IMR-90 (cell line): ENCODE measurements around the gene CCR3. TPM values are rescaled to one million over a fixed set of nuclear protein-coding genes. Genes with fewer than 3 reads are reported as not detected.

Experiments
- ATAC-seq: fragments of 200-7000 bp; cut with Tn5 transposase; 2 replicates; pipeline ENCODE4 v1.9.1; 2020; ENCODE audit warnings: low read depth, mild to moderate bottlenecking, moderate library complexity
- BruUV-seq: library from RNA; stranded (reverse); fragments of 400-500 nt; replicated peaks from 2 replicates; lab custom pipeline; 2021; lab: Mats Ljungman, UMichigan
- CTCF ChIA-PET: fragments of 300-600 bp; formaldehyde crosslinking; extraction: SDS; loops from one replicate; lab custom pipeline; 2021; ENCODE audit warnings: antibody characterized with exemption; lab: Yijun Ruan, JAX
- POLR2A ChIA-PET: fragments of 300-600 bp; sonication (Branson Sonifier 250); formaldehyde crosslinking; loops from one replicate; lab custom pipeline; 2022; ENCODE audit warnings: antibody characterized with exemption; ENCODE audit not compliant: unreplicated experiment; lab: Charles Lee
- DNase-seq: peaks from one replicate; pipeline ENCODE4 v3.0.0; 2013
- H2AFZ ChIP-seq: replicated peaks from 2 replicates; pipeline ENCODE3; 2013; ENCODE audit warnings: low read length, mild to moderate bottlenecking; ENCODE audit not compliant: poor library complexity
- H2AK5ac ChIP-seq: 2 replicates; pipeline ENCODE4 v1.6.1; 2013; ENCODE audit warnings: low read depth, low read length, inconsistent platforms
- H2AK9ac ChIP-seq: replicated peaks from 2 replicates; pipeline ENCODE3; 2013; ENCODE audit warnings: mild to moderate bottlenecking, low read depth, low read length, moderate library complexity; ENCODE audit not compliant: poor library complexity
- H2BK120ac ChIP-seq: 2 replicates; pipeline ENCODE4 v1.6.1; 2013; ENCODE audit warnings: low read depth, low read length, inconsistent platforms
- H2BK15ac ChIP-seq: 3 replicates; pipeline ENCODE4 v1.6.1; 2013; ENCODE audit warnings: low read depth, low read length, inconsistent platforms
- H2BK20ac ChIP-seq: 2 replicates; pipeline ENCODE4 v1.6.1; 2013; ENCODE audit warnings: low read depth, mild to moderate bottlenecking, inconsistent platforms, low read length, moderate library complexity
- H2BK5ac ChIP-seq: 2 replicates; pipeline ENCODE4 v1.6.1; 2013; ENCODE audit warnings: mild to moderate bottlenecking, low read depth, low read length, inconsistent platforms; ENCODE audit not compliant: poor library complexity, severe bottlenecking
- H3K14ac ChIP-seq: replicated peaks from 2 replicates; pipeline ENCODE4 v1.6.1; 2013; ENCODE audit warnings: low read depth, low read length, inconsistent platforms
- H3K18ac ChIP-seq: 2 replicates; pipeline ENCODE4 v1.6.1; 2013; ENCODE audit warnings: low read depth, low read length, control low read depth
- H3K23ac ChIP-seq: 2 replicates; pipeline ENCODE4 v1.6.1; 2013; ENCODE audit warnings: low read depth, low read length, inconsistent platforms
- H3K27ac ChIP-seq: 2 replicates; pipeline ENCODE4 v1.5.1; 2013; ENCODE audit warnings: mild to moderate bottlenecking, control low read depth, low read length; ENCODE audit not compliant: insufficient read depth
- H3K27me3 ChIP-seq: 2 replicates; pipeline ENCODE4 v1.6.1; 2013; ENCODE audit warnings: low read length; ENCODE audit not compliant: control insufficient read depth, insufficient read depth
- H3K36me3 ChIP-seq: 2 replicates; pipeline ENCODE4 v1.6.1; 2013; ENCODE audit warnings: low read length, mixed read lengths; ENCODE audit not compliant: control insufficient read depth, insufficient read depth
- H3K4ac ChIP-seq: 2 replicates; pipeline ENCODE4 v1.6.1; 2013; ENCODE audit warnings: low read depth, low read length, inconsistent platforms
- H3K4me1 ChIP-seq: 2 replicates; pipeline ENCODE4 v1.6.1; 2013; ENCODE audit warnings: low read length, mixed read lengths; ENCODE audit not compliant: control insufficient read depth, insufficient read depth
- H3K4me2 ChIP-seq: 2 replicates; pipeline ENCODE4 v1.6.1; 2013; ENCODE audit warnings: low read depth, mild to moderate bottlenecking, control low read depth, low read length, moderate library complexity
- H3K4me3 ChIP-seq: 2 replicates; pipeline ENCODE4 v1.5.1; 2013; ENCODE audit warnings: low read depth, mild to moderate bottlenecking, control low read depth, low read length, moderate library complexity; ENCODE audit not compliant: insufficient read depth
- H3K56ac ChIP-seq: 2 replicates; pipeline ENCODE4 v1.6.1; 2013; ENCODE audit warnings: low read length, inconsistent platforms; ENCODE audit not compliant: insufficient read depth; ENCODE audit errors: extremely low read depth
- H3K79me1 ChIP-seq, 2 experiments: 2 replicates each; pipeline ENCODE4 v1.6.1; 2013; ENCODE audit warnings: low read length in 2 of 2, inconsistent platforms in 1 of 2, low read depth in 1 of 2
- H3K9ac ChIP-seq: 2 replicates; pipeline ENCODE4 v1.6.1; 2013; ENCODE audit warnings: low read depth, low read length, control low read depth
- H3K9me1 ChIP-seq: 2 replicates; pipeline ENCODE4 v1.6.1; 2013; ENCODE audit warnings: low read length, inconsistent platforms; ENCODE audit not compliant: insufficient read depth
- H3K9me3 ChIP-seq: 2 replicates; pipeline ENCODE4 v1.6.1; 2013; ENCODE audit warnings: low read length; ENCODE audit not compliant: control insufficient read depth, insufficient read depth
- H4K20me1 ChIP-seq: 2 replicates; pipeline ENCODE4 v1.6.1; 2013; ENCODE audit warnings: low read length, inconsistent platforms; ENCODE audit not compliant: insufficient read depth
- H4K5ac ChIP-seq: 2 replicates; pipeline ENCODE4 v1.6.1; 2013; ENCODE audit warnings: mild to moderate bottlenecking, low read depth, low read length, control low read depth
- H4K8ac ChIP-seq, 2 experiments: 2 replicates each; pipeline ENCODE4 v1.6.1; 2013; ENCODE audit warnings: low read depth in 2 of 2, low read length in 2 of 2, control low read depth in 1 of 2, inconsistent platforms in 1 of 2
- H4K91ac ChIP-seq: 2 replicates; pipeline ENCODE4 v1.6.1; 2013; ENCODE audit warnings: low read depth, low read length, inconsistent platforms; ENCODE audit not compliant: insufficient read depth
- BHLHE40 ChIP-seq: fragments of 150-350 bp; IDR thresholded peaks from 2 replicates; pipeline ENCODE4 v1.6.1; 2016; ENCODE audit warnings: mild to moderate bottlenecking, low read depth, low read length
- CEBPB ChIP-seq: IDR thresholded peaks from 2 replicates; pipeline ENCODE4 v1.6.1; 2012; ENCODE audit warnings: low read depth, low read length, improper control_type of control experiment
- CHD1 ChIP-seq: IDR thresholded peaks from 2 replicates; pipeline ENCODE4 v1.6.1; 2012; ENCODE audit warnings: low read depth, low read length, improper control_type of control experiment
- CTCF ChIP-seq: conservative IDR thresholded peaks from 2 replicates; pipeline ENCODE4 v1.5.1; 2012; ENCODE audit warnings: mild to moderate bottlenecking, low read depth, low read length, improper control_type of control experiment
- ELK1 ChIP-seq: fragments of 150-350 bp; IDR thresholded peaks from 2 replicates; pipeline ENCODE4 v1.6.1; 2016; ENCODE audit warnings: low read depth, mild to moderate bottlenecking, low read length, moderate library complexity, borderline replicate concordance
- FOS ChIP-seq: fragments of 150-350 bp; IDR thresholded peaks from 2 replicates; pipeline ENCODE4 v1.6.1; 2016; ENCODE audit warnings: low read depth, low read length
- MAFK ChIP-seq: IDR thresholded peaks from 2 replicates; pipeline ENCODE4 v1.6.1; 2012; ENCODE audit warnings: low read depth, low read length, improper control_type of control experiment
- MAZ ChIP-seq: IDR thresholded peaks from 2 replicates; pipeline ENCODE4 v1.6.1; 2012; ENCODE audit warnings: low read depth, mild to moderate bottlenecking, low read length, improper control_type of control experiment, moderate library complexity, borderline replicate concordance
- MXI1 ChIP-seq: IDR thresholded peaks from 2 replicates; pipeline ENCODE4 v1.6.1; 2012; ENCODE audit warnings: low read depth, mild to moderate bottlenecking, low read length, moderate library complexity, borderline replicate concordance
- NFE2L2 ChIP-seq: fragments of 150-350 bp; IDR thresholded peaks from 2 replicates; pipeline ENCODE4 v1.6.1; 2016; ENCODE audit warnings: low read depth, mild to moderate bottlenecking, low read length
- POLR2A ChIP-seq: IDR thresholded peaks from 2 replicates; pipeline ENCODE4 v1.6.1; 2012; ENCODE audit warnings: mild to moderate bottlenecking, low read depth, low read length
- RAD21 ChIP-seq: IDR thresholded peaks from 2 replicates; pipeline ENCODE4 v1.6.1; 2012; ENCODE audit warnings: low read length, improper control_type of control experiment
- RCOR1 ChIP-seq: IDR thresholded peaks from 2 replicates; pipeline ENCODE4 v1.6.1; 2012; ENCODE audit warnings: mild to moderate bottlenecking, low read length, improper control_type of control experiment; ENCODE audit not compliant: insufficient replicate concordance
- RFX5 ChIP-seq: IDR thresholded peaks from 2 replicates; pipeline ENCODE4 v1.8.0; 2012; ENCODE audit warnings: low read depth, mild to moderate bottlenecking, low read length, moderate library complexity
- SMC3 ChIP-seq: fragments of 150-350 bp; IDR thresholded peaks from 2 replicates; pipeline ENCODE4 v1.6.1; 2016; ENCODE audit warnings: low read depth, mild to moderate bottlenecking, antibody characterized with exemption, low read length, moderate library complexity
- USF2 ChIP-seq: fragments of 150-350 bp; IDR thresholded peaks from 2 replicates; pipeline ENCODE4 v1.6.1; 2017; ENCODE audit warnings: mild to moderate bottlenecking, antibody characterized with exemption, low read length, low read depth
- WGBS, 2 experiments: methylation state at CpG; one replicate each; pipeline versions ENCODE4 v1.1.5 to v1.1.7; 2013; ENCODE audit warnings: missing lambda C conversion rate in 2 of 2; ENCODE audit not compliant: insufficient read length in 1 of 2; ENCODE audit errors: extremely low coverage in 2 of 2; 5-methylcytosine and 5-hydroxymethylcytosine counted together
- dilution Hi-C: fragments of 300-500 bp; cut with HindIII; formaldehyde crosslinking; loops from one replicate; pipeline ENCODE4 v1.14.3; 2018; ENCODE audit warnings: low sequenced_read_pairs; ENCODE audit not compliant: unreplicated experiment
- in situ Hi-C: fragments of 300-500 bp; cut with MboI; formaldehyde crosslinking; loops from 3 replicates; pipeline ENCODE4 v1.14.3; 2019; ENCODE audit warnings: low sequenced_read_pairs, inconsistent platforms, mixed read lengths
- intact Hi-C: fragments of 100-400 bp; cut with micrococcal nuclease; formaldehyde crosslinking; loops from 2 replicates; pipeline ENCODE4 v1.10.0; 2022
- polyA plus RNA-seq, 3 experiments: library from polyadenylated mRNA; depleted of rRNA; stranded (reverse); fragments of >200 nt; gene quantifications; 2 replicates each; pipeline ENCODE4 v1.2.3, GENCODE V29; 2012; ENCODE audit warnings: low replicate concordance in 1 of 3
- total RNA-seq: library from RNA; depleted of rRNA; stranded (reverse); fragments of >200 nt; gene quantifications from 2 replicates; pipeline ENCODE4 v1.2.3, GENCODE V29; 2012

Gene CCR3
- total and polyA plus RNA-seq, 2 of the 4 experiments (the other 2 are of a cell fraction), result not detected

GRCh38 chr3:46298871-46299607, 56.8 kb downstream of the CCR3 start:
- WGBS, 2 experiments, result 75% methylated on average over 2 of the region's 9 CpGs; no CpG with 5 or more reads in 1 of the 2 experiments
- H2AK9ac ChIP-seq, result no peak overlapping the region
- no peak overlapping the region for H3K4me2 ChIP-seq
- no peaks in the 10 kb centered on the region for H4K20me1 ChIP-seq
- TF ChIP-seq CHD1 (no peak), RCOR1 (no peak), ELK1 (no peak), MAZ (no peak), MAFK (no peak), RFX5 (no peak), CEBPB (no peak), BHLHE40 (no peak), CTCF (no peak), MXI1 (no peak), POLR2A (no peak), USF2 (no peak), FOS (no peak), NFE2L2 (no peak), SMC3 (no peak), RAD21 (no peak)
- H2BK15ac ChIP-seq, result no peak overlapping the region
- DNase-seq, result no peak
- no peak overlapping the region for H2AK5ac ChIP-seq
- no peaks in the 10 kb centered on the region for H3K9me3 ChIP-seq
- no peaks in the 10 kb centered on the region for H3K36me3 ChIP-seq
- H2BK20ac ChIP-seq, result no peak overlapping the region
- H3K4me1 ChIP-seq, result no peaks in the 10 kb centered on the region
- intact Hi-C loops (no loop called here), in situ Hi-C loops (no loop called here), dilution Hi-C loops (no loop called here)
- no peak for ATAC-seq
- no peak overlapping the region for H2BK5ac ChIP-seq
- ChIA-PET POLR2A (no interaction called here), CTCF (no interaction called here)
- no peak overlapping the region for H3K4me3 ChIP-seq
- H3K18ac ChIP-seq, result no peak overlapping the region
- H3K14ac ChIP-seq, result no peak overlapping the region
- no peak overlapping the region for H4K5ac ChIP-seq
- no peaks in the 10 kb centered on the region for H3K9me1 ChIP-seq
- H3K27me3 ChIP-seq, result peaks cover 39% of the 10 kb centered on the region
- H2AFZ ChIP-seq, result no peak overlapping the region
- H3K56ac ChIP-seq, result no peak overlapping the region
- no TSS peak for BruUV-seq
- no peak overlapping the region for H3K27ac ChIP-seq
- H3K4ac ChIP-seq, result no peak overlapping the region
- H4K8ac ChIP-seq, result no peak overlapping the region
- no peak overlapping the region for H2BK120ac ChIP-seq
- no peaks in the 10 kb centered on the region for H3K79me1 ChIP-seq
- no peak overlapping the region for H3K9ac ChIP-seq
- H3K23ac ChIP-seq, result no peak overlapping the region
- H4K91ac ChIP-seq, result no peak overlapping the region
